HG02642 (cell line): Measurements from ENCODE around the gene SH3RF3.

ENCODE experiments used
- ATAC-seq: cut with Tn5 transposase; IDR thresholded peaks from one replicate; pipeline ENCODE4 v1.9.1; 2021; ENCODE audit warnings: mild to moderate bottlenecking; ENCODE audit not compliant: unreplicated experiment, poor library complexity

Gene SH3RF3

DNA sequence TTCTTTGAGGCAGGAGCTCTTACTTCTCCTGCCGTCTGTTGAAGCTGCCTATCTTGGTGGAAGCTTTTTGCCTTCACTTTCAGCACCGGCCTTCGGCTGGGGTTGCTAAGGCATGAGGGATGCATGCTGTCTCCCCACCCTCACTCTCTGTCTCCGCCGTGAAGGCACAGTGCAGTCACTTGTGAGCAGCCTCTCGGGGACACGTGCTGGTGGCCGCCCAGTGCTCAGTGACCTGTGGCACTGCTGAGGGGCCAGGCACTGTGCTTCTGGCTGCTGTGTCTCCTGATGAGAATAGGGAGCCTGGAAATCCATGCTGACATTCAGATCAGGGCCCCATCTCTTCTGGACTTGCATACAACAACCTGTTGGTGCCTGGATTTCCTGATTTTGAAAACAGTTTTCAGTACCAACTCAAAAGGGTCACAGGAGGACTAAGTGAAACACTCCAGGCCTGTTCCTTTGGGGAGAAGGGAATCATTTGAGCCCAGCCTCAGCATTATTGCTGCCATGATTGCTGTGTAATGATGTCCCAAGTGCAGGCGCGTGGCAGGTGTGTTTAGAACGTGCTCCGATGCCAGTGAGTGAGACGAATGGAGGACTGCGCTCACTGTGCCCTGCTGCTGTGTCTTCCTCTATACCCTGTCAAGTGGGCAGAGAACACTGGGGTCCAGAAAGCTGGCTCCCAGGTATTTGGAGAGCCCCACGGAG is 266.6 kb downstream of the SH3RF3 start:
- ATAC-seq, result no peak

DNA sequence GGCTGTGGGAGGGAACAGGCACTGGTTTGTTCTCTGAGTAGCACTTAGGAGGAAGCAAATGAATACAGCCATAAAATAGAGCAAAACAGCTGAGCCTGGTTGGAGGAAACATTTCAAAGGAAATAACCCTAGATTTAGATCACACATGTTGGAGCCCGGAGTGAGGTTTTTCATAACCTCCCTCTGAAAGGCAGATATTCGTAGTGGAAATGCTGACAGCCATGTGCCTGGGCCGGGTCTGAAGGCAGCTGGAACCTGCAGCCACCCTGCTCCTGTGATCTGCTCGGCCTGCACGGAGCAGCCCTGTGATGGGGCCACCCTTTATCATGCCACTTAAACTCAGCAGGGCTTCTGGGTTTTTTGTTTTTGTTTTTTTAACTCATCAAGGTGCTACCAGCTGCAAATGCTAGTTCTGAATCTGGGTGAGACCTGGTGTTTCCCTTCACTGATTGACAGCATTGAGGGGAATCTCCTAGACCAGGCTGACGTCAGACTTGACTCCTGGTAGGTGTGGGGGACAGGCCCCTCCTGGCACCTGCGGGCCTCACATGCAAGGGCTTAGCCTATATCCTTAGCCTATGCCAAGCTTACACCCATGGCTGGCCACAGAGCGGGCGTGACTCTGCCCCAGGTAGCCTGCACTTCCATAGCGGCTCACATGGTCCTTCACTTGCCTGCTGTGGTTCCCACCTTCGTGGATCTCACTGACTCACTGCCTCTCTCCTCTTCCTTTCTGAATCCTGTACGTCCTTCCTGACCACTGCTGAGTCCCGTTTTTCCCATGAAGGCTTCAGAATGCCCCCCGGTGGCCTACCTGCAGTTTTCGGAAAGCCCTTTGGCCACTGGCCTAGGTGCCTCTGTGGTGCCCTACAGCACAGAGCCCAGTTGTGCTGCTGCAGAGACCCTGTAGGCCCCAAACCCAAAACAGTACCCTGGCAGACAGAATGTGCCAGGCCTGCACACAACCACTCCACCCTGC is 267.5 kb downstream of the SH3RF3 start:
- peak; percentile 38 for ATAC-seq

GRCh38 chr2:109397893-109398292 is 268.9 kb downstream of the SH3RF3 start:
- no peak for ATAC-seq

GRCh38 chr2:109398366-109399015 is 269.5 kb downstream of the SH3RF3 start:
- no peak for ATAC-seq

DNA sequence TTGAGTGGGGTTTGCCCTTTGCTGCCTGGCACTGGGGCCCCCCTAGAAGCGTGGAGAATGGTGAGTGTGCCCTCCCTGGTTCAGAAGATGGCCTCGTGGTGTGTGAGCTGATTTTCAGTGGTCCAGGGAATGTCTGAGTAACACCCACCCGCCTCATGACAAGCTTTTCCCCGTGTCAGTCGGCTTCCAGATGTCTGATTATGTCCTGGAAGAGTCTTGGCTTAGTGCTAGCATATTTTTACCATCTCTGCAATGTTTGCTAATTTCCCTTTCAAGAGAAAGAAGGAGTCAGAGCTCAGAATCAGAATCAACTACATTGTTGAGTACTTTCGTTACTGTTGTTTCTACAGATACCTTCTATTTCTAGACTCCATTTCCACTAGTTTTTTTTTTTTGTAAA is 270.1 kb downstream of the SH3RF3 start:
- no peak for ATAC-seq

- no peak for ATAC-seq
Measured at GRCh38 chr2:109400102-109400501, 271.1 kb downstream of the SH3RF3 start.

- no peak for ATAC-seq
Measured at GRCh38 chr2:109401370-109401769, 272.4 kb downstream of the SH3RF3 start.

- no peak for ATAC-seq
Measured at GRCh38 chr2:109402180-109402579, 273.2 kb downstream of the SH3RF3 start.

GRCh38 chr2:109402980-109403840 is 274.2 kb downstream of the SH3RF3 start:
- no peak for ATAC-seq

DNA sequence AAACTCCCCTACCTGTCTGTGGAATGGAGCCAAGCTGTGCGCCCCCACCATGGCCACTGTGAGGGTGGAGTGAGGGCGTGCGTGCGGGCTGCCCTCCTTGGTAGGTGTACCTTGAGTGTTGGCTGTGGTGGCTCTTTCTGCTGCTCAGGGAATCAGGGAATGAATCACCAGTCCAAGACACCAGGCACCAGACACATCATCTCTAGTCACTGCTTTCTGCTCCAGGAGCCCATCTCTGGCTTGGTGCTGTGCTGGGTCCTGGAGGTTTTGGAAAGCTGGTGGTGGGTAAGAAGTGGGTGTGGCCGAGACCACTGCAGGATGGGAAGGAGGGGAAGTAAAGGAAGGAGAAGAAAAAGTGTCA is 274.8 kb downstream of the SH3RF3 start:
- ATAC-seq, result no peak

DNA sequence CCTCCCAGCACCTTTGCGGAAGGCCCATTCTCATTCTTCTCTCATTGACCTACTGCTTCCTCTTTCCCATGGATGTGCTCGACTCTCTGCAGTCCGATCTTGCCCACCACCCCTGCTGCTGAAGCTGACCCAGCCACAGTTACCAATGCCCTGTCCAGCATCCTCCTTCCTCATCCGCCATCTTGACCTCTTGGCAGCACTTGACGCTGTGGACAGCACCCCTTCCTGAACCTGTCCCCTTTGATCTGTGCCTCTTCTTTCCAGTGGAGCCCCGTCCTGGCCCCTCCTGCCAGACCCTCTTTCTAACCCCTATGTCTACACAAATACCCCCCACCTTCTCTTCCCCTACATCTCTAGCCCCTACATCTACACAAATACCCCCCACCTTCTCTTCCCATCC is 275.7 kb downstream of the SH3RF3 start:
- ATAC-seq, result no peak

DNA sequence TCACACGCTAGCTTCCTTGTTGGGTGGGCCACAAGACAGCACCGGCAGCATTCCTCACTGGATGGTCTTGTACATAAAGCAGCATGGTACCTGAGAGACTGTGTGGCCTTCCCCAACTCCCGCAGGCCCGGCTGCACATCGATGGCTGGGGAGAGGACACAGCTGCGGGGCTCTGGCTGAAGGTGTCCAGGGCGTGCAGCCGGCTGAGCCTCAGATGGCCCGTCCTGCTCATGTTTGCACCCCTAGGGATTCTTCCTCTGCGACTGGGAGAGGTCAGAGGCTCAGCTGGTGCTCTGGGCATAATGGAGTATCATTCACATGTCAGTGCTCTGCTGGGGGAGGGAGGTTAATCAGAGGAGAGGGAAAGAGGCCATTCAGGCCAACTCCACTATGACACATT is 276.9 kb downstream of the SH3RF3 start:
- ATAC-seq, result no peak

- ATAC-seq, result no peak
Measured at GRCh38 chr2:109406301-109406700, 277.3 kb downstream of the SH3RF3 start.

- no peak for ATAC-seq
Measured at GRCh38 chr2:109407276-109408042, 278.5 kb downstream of the SH3RF3 start.

- no peak for ATAC-seq
Measured at GRCh38 chr2:109408043-109408335, 279.0 kb downstream of the SH3RF3 start.

GRCh38 chr2:109409321-109410038 is 280.5 kb downstream of the SH3RF3 start:
- no peak for ATAC-seq

DNA sequence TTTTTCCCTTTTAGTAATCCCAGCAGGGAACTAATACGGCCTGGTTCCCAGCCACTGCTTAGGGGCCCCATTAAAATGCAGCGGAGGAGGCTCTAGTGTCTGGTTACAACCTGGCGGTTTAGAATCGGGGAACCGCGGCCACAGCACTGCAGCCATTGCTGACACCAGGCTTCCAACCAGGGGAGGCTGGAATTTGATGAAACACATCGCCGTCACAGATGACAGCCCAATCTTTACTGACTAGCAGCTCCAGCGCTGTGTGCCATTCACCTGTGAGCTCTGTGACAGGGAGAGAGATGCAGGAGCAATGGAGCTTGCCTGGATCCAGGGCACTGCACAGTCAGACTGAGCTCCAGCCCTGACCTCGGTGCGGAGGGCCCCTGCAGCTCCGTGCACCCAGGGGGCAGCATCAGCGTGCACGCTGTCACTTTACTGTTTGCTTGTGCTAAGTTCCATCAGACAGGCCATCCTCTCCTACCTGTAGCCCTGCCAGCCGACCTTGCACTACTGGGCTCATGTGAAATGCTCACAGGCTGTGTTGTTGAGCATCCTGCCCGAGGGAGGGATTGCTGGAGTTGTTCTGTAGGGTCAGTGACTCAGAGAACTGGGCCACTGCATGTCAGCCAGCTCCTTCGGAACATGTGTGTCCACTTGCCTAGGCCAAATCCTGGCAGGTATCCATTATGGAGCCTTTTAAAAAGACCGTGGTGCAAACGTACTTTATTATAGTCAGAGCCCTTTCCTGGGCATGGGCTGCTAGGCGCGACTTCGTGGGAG is 281.2 kb downstream of the SH3RF3 start:
- no peak for ATAC-seq

GRCh38 chr2:109411640-109412325 is 282.8 kb downstream of the SH3RF3 start:
- ATAC-seq, result no peak
